Muscle of back (tissue), 13 donors: ENCODE results near the gene PCA3. TPM values are rescaled to one million over a fixed set of nuclear protein-coding genes. Genes with fewer than 3 reads are reported as not detected.
"Not testable (repeated sequence)": the region's sequence is repeated elsewhere in the genome, so short reads cannot be mapped to it uniquely, and the experiment has no call there.

Experiments used
- DNase-seq, 3 donors: peaks; one replicate each; pipeline versions ENCODE4 v3.0.0 to v3.0.0-alpha.2; 2013
- long read RNA-seq, 9 donors: transcript quantifications; one replicate each; lab custom pipeline, GENCODE V29; 2026
- polyA plus RNA-seq, 10 donors: library from polyadenylated mRNA; unstranded; fragments of 120-200 nt; gene quantifications; one replicate each; pipeline ENCODE4 v1.2.1, GENCODE V29; 2013; ENCODE audit not compliant: insufficient read length in 10 of 10

PCA3 gene
- polyA plus RNA-seq: 1 to 10 TPM in 4 of 10 donors, under 1 TPM in 6; 0.55 to 1.6 (median 0.99) TPM
- long read RNA-seq, donor 1: 0 reads
- long read RNA-seq, donor 2: 0 reads
- long read RNA-seq, donor 3: 0 reads
- long read RNA-seq, donor 4: 0 reads
- long read RNA-seq, donor 5: 0 reads
- long read RNA-seq, donor 6: 0 reads
- long read RNA-seq, donor 7: 0 reads
- long read RNA-seq, donor 8: 0 reads
- long read RNA-seq, donor 9: 0 reads

DNA sequence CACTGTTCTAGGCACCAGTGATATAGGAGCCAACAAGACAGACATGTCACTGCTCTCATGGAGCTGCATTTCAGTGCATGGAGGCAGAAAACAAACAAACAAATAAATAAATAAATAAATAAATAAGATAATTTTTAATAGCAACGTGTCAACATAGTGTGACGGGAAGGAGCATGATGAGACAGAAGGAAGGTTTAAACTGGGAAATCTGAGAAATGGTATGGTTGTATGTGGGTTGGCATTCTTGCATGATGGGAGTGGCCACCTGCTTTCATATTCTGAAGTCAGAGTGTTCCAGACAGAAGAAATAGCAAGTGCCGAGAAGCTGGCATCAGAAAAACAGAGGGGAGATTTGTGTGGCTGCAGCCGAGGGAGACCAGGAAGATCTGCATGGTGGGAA, at the start of gene PCA3:
PCA3 (plus strand) TSS at position 301 of the 400 bp plus-strand sequence.
- no peak for DNase-seq

DNA sequence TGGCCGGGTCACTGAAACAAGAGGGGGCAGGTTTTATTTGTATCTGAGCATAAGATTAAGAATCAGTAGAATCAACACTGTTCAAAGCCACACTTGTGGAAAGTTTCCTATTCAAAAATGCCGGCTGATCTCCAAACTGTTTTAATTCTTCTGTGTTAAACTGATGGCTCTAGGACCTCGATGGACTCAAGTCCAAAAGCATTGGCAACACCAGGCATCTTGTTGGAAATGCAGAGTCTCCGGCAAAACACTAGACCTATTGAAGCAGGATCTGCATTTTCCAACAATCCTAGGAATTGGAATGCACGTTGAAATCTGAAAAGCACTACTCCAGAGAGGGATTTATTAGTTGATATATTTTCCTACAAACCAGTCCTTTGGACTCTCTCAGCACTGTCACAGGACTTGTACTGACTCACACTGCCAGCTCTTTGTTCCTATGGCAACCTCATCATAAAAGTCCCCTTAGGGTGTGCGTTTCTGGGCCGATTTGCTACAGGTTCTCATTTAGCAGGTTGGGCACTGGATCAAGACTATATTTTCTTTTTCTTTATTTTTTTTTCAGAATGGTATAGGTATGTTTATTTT, 48.1 kb upstream of the PCA3 start:
- peak in 2 of 3 donors; percentile 27 to 46 for DNase-seq

DNA sequence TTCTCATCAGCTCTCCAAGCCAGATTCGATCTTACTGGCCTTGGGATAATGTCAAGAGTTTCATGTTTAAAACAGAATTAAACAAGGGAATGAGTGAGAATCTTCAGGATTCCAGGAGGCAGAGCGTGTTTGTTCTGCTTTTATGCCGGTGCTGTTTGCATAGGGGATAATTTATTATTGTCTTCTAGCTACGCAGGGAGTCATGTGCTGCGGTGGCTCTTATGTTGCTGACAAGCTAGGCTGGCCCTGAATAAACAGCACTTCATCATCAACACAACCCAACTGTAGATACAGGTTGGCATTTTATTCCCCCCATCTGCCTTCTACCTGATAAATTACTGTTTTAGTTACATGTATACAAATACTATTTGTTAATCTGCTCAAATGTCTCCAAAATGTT, 47.1 kb upstream of the PCA3 start:
- no peak for DNase-seq

DNA sequence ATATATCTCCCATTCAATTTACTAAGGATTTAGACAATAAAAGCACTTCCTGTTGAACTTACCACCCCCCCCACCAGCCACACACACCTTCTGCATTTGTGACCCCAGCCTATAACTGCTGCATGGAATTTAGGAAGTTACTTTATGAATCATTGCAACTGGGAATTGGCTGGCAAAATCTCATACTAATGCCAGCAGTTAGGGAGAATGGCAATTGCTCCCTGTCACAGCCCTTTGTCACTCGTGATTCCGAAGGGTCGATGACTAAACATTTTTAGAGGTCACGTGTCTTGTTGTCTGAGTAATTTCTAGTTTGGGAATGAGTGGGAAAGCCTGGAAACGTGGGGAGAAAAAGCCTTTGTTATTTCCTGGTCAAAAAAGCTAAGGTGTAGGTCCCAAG, 46.6 kb upstream of the PCA3 start:
- DNase-seq: no peak

DNA sequence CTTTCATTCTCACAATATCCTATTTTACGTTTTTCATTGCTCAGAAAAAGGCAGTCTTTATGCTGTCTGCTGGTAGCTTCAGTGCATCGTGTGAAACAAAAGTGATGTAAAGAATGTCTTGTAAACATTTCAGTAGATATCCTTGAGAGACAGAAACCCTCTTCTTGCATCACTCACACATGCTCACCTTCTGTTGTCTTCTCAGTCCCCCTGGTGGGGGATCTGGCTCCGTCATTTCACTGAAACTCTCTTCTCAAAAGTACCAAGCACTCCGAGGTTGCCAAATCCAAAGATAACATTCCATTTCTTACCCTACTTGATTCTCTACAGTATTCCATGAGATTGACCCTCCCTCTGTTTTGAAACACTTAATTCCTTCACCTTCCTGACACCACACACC, 46.1 kb upstream of the PCA3 start:
- DNase-seq: no peak

DNA sequence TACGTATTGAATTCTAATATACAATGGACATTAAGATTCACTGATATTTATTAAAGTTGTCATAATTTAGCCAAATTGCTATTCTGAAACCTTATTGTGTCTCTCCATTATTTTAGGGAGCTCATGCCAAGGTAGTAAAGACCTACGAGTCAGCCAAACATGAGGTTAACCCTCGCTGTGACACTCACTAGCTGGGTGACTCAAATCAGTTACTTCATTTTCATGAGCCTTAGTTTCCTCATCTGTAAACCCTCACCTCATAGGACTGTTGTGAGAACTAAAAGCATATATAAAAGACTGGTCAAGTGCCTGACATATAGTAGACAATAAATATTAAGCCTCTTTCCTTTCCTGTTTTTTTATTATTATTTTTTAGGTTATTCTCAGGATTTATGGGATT, 44.0 kb upstream of the PCA3 start:
- DNase-seq: no peak

DNA sequence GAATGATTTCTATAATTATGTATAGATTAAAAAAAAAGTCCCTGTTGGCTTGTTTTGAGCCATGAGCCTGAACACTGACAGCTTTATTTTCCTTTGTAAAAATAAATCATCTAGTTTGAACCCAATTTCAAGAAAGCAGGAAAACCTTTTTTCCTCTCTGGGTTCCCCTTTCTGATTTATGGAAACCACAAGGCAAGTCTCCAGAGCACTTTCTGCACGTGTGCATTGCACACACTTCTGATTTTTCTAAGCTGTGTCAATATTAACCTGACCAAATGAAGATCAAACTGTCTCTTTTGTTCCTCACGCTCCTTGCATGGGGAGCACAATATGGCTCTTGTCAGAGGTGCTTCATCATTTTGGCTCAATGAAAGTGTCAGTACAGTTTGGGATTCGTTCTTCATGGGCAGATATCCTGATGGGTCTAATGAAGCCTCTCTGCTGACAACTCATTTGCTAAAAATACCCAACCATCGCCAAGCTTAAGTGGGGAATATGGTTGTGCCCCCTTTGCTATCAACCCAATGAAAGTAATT, 39.2 kb upstream of the PCA3 start:
- no peak for DNase-seq

DNA sequence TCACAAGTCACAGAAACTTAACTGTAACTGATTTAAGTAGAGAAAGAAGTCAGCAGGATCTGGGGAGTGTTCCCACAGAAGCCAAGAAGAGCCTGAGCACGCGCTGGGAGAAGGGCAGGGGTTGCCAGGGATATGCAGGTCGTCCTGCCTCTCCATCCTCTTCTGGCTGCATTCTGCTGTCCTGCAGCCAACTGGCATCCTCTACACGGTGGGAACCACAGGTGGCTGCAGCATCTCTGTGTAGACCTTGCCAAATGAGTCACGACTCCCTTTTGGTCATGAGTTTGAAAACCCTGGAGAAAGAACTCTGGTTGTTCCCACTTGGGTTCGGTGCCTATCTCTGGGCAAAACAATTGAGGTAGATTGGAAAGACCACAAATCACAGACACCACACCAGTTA, 38.4 kb upstream of the PCA3 start:
- no peak for DNase-seq

DNA sequence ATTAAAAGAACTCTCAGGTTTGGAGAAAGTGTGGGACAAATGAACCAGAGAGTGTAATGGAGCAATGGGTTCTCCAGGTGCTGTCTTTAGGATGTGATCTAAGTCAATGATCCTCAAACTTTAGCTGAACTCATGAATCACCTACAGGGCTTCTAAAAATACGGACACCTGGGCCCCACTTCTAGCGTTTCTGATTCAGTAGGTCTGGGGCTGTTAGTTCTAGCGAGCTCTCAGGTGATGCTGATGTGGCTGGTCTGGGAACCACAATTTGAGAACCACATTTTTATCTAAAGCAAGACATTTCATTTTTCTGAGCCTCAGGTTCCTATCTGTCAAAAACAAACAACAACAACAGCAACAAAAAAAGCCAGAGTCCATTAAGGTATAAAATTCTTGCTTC, 35.1 kb upstream of the PCA3 start:
- no peak for DNase-seq

DNA sequence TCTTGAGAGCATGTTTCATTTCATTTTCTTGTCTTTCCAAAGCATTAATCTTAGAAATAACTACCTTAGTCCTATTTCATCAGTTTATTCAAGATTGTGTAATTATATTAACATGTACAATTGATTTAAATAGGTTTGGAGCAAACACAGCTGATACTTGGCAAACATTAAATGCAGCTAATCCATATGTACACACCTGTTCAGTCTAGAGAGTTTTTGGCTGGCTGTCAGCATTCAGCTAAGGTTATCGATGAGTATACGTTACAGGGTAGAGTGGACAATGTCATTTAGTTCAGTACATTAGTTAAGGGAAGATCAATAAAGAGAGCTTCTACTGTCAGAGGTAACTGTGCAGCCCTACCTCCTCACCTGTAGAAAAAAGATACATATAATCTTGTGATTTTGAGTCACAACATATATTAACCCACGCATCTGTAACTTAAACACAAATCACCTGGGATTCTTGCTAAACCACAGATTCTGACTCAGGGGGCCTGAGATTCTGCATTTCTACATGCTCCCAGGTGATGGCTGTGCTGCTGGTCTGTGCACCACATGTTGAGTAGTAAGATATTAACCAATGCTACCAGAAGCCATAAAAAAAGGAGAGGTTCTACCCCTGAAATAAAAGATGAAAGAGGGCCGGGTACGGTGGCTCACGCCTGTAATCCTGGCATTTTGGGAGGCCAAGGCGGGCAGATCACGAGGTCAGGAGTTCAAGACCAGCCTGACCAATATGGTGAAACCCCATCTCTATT, 34.1 kb upstream of the PCA3 start:
- no peak for DNase-seq

DNA sequence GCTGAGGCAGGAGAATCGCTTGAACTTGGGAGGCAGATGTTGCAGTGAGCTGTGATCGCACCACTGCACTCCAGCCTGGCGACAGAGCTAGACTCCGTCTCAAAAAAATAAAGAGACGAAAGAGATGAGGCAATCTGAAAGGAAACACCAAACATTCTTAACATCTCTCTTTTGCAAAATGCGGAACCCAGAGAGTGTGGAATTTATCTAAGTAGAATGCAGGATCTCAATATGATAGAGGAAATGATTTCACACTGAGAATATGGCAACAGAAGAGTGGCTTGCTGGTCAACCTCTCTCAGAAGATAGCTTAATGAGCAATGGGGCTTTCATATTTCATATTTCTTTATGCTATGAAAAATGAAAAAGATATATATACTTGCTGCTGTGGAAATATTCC, 33.4 kb upstream of the PCA3 start:
- DNase-seq: no peak

DNA sequence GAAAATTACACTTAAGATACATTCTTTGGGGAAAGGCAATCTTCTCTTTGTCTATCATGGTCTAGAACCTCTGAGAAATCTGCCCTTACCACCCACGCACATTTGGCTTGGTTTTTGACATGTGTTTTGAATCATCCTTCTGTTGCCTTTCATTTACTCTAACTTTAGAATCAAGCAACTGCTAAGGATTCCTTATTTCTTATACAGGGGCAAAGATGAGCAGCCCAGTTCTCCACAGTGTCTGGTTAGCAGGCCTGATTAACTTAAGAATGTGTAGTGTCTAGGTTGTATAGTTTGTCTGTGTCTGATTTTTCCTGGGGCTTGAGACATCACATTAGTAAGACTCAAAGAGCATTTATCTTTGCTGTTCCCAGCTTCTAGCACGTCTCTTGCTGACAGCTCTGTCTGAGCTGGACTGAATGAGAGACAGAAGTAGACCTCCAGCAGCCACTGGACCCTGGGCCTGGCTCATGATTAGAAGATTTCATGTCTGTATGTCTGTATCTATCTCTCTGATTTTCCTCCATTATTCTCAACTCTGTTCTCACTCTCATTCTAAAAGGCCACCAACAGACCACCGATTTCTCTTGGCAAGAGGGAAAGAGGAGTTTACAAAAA, 31.8 kb upstream of the PCA3 start:
- peak in 2 of 3 donors; percentile 10 to 80 for DNase-seq

DNA sequence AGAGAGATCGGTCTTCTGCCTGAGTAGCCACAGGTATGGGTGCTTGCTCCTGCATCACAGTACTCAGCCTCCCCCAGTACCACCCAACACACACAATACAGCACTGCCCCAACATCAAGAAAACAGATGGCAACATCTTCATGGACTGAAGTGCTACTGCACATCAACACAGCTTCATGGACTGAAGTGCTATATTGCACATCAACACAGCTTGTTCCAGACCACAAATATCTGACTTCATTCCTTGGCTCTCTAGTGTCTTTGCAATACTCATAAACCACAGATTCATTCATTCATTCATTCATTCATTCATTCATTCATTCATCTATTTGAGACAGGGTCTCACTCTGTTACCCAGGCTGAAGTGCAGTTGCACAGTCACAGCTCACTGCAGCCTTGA, 31.1 kb upstream of the PCA3 start:
- DNase-seq: no peak

DNA sequence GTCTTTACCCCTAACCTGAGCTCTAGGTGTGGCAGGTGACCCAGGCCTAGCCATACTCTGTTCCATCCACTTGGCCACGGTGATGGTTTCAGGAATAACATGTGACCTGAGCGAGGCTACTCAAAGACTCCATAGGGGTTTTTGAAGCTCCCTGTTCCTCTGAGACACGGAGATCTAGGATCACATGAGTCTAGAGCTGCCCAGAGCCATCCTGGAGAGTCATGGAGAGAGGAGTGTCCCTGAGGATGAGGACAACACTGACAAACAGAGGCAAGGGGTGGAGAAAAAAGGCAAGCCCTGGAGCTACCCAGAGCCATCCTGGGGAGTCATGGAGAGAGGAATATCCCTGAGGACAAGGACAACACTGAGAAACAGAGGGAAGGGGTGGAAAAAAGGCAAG, 29.5 kb upstream of the PCA3 start:
- DNase-seq: no peak

DNA sequence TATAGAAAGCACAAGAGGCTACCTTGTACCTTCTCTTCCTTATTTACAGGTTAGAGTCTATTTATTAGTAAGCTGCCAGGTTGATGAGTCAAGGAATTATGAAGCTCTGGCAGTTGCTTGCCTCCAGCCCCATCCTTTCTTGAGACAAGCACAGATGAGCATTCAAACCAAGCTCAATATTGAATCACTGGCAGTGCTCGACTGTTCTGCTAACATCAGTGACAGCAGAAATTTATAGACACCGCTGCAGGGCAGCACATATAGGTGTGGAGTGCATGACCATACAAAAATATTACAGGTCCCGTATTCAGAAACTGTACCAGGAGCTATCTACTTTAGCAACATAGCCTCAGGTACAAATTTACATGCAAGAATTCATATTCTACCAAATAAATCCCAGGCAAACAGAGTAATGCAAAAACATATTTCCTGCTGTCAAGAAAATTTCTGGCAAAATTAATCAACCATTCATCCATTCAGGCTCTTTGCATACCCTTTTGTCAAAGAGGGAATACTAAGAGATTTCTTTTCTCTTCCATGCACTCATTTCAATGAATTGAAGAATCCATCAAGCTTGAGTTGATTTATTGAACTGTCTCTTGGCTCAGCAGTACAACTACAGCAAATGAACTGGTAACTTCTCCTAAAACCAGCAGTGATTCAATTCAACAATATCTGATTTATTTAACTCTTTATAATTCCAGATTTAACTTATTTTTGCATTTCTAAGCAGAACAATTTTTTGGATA, 26.9 kb upstream of the PCA3 start:
- DNase-seq: no peak

DNA sequence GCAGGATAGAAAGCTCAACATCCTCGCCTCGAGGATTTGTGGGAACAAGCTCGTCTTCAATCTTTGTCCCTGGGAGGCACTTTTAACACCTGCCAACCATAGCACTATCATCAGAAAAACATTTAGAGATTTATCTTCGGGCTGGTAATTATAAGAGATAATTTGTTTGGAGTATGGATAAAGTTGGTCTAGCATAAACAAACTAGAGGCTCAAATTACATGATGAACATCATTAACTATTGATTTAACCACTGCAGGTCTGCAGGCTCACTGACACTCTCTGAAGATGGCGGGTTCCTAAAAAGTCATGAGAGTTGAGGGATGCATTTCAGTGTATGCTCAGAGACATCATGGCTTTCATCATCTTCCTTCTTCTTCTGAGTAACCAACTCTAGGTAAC, 25.8 kb upstream of the PCA3 start:
- no peak for DNase-seq

DNA sequence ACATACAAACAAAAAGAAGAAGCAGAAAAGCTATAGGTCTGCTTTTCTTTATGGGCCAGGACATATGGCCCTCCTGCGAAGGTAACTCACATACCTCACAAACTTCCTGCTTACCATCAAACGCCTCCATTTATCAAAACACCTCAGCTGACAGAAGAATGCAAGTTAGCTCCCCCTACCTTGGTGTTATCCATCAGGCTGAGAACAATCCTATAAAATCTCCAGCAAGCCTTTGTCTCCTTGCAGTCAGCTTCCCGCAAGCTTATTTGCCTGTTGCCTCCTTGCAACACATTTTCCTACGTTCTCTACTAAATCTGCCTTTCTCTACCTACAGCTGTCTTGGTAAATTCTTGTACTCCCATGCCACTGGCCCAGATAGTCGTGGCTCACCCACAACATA, 22.7 kb upstream of the PCA3 start:
- DNase-seq: no peak

DNA sequence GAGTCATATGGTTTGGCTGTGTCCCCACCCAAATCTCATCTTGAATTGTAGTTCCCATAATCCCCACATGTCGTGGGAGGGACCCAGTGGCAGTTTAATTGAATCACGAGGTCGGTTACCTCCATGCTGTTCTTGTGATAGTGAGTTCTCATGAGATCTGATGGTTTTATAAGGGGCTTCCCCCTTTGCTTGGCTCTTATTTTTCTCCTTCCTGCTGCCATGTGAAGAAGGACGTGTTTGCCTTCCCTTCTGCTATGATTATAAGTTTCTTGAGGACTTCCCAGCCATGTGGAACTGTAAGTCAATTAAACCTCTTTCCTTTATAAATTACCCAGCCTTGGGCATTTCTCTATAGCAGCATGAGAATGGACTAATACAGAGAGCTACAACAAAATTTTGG, 21.3 kb upstream of the PCA3 start:
- not testable (repeated sequence) for DNase-seq

DNA sequence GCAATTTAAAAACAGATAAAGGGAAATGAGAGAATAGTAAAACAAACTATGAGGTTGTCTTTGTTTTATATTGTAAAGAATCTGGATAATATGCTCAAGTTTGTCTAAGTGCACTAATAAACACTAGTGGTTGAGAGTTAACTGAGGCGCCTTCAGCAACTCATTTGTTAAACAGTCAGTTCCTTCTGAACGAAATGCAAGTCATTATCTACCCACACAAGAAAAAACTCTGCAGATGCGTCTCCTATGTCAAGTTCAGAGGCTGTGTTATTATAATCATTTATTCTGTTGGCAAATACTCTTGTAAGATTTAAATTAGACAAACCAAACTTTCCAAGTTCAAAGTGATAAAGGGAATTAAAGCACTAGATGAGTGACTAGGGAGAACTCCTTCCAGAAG, 20.3 kb upstream of the PCA3 start:
- no peak for DNase-seq

DNA sequence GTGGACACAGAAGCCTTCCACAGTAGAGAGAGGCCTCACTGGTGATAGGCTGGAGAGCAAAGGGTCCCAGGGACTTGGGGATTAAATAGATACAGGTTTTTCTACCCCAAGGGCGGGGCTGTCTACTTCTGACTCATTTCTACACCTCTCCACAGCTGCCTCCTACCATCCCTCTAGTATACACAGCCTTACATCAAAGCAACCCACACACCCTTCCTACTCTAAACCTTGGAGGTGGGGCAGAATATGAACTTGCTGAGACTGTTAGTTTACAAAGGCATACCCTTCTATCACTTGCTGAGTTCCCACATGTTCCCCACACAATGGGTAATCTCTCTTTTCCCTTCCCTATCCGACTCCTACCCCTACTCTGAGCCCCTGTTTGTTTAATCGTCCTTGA, 19.9 kb upstream of the PCA3 start:
- DNase-seq: no peak

DNA sequence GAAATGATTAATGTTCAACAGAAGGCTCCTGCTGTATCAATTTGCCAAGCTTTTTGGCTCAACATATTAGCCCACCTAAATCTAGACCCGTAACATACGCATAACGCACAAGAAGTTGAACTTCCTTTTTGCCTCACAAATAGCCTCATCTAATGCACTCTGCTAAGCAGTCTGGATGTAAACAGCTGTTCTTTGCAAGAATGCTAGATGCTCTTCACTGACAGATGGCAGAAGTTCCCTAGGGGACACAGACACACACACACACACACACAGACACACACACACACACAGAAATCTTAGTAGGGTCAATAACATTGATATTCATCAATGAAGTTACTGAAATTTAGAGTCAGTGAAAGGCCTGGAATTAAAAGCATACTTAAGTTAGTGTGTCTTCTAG, 13.2 kb upstream of the PCA3 start:
- peak in 1 of 3 donors; percentile 48 for DNase-seq

DNA sequence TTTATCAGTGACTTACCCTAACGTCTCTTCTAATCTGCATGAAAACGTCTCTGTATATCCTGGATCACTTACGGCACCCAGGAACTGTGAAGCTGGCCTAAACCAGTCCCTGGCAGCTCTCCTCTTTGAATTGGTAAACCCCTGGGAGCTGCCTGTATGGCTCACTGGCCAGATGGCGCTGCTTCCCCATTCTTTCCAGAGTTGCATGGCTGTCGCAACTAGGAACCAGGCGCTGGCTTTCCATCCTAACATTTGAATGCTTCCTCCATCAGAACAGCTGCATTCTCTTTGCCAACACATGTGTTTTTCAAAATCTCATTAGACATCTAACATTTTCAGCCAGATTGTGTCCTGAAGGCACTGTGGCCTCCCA, 8.0 kb upstream of the PCA3 start:
- DNase-seq: peak in 1 of 3 donors; percentile 36
